GM18505 (cell line): ENCODE results near the gene ATF3.

ENCODE experiments used
- ATAC-seq: cut with Tn5 transposase; IDR thresholded peaks from one replicate; pipeline ENCODE4 v1.9.1; 2021; ENCODE audit not compliant: unreplicated experiment
- POLR2A ChIP-seq: IDR thresholded peaks from 4 replicates; pipeline ENCODE4 v1.6.1; 2011; ENCODE audit warnings: borderline replicate concordance; ENCODE audit not compliant: insufficient read depth, insufficient read length; ENCODE audit errors: extremely low read depth

The ATF3 gene

DNA sequence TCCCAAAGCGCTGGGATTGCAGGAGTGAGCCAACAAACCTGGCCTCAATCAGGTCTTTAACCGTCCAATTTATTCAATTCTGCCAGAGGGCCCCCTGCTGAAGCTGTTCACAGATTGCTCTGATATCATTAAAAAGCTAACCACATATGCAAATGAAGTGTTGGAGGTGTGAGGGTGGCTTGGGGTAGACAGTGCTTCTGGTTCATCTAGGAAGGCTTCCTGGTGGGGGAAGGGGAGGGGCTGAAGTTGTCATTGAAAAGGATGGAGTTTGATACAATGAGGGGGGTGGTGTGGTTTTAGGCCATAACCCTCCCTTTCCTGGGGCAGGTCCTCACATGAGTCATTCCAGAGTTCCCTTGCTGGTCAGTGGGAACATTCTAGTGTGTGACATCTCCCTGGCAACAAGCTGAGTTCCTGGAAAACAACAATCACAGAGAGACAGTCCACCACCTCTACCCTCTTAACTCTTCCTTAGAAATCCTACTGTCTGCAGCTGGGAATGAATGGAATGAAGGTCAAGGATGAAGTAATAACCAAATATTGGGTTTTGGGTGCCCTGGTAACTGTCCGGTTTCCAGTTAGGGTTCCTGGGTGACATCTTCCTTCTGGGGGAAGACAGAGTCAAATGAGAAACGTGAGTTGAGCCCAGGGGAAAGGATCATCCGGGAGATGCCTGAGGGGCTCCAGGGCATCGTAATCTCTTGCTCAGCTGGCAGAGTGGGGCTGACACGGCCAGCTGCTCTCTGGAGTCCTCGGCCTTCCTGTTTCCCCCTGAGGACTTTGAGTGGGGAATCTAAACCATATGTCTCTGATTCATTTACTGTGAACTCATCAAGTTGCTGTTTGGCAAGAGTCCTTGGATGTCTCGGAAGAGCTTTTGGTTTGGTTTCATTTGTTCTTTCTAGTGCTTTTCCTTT is 58.9 kb downstream of the ATF3 start:
- TF ChIP-seq POLR2A, result no peak
- ATAC-seq, result no peak

GRCh38 chr1:212668477-212668876 is 59.9 kb downstream of the ATF3 start:
- no peak for ATAC-seq
- no peak for TF ChIP-seq POLR2A

GRCh38 chr1:212669102-212669501 is 60.5 kb downstream of the ATF3 start:
- ATAC-seq, result no peak
- no peak for TF ChIP-seq POLR2A

DNA sequence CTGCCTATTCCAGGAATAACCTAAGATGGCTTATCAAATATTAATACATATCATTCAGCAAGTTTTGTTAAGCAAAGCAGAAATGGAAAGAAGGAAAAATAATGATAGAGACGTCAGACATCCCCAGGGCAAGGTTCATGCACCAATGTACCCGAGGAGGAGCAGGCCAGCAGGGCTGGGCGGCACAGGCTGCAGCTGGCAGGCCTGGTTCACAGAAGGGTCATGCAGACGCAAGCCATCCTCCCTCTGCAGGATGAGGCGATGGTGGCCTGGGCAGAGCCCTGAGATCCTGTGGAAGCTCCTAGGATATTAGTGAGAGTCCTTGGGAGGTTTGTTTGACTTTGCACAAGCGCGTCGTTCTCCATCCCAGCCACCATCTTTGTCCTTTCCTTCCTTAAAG is 61.0 kb downstream of the ATF3 start:
- no peak for TF ChIP-seq POLR2A

DNA sequence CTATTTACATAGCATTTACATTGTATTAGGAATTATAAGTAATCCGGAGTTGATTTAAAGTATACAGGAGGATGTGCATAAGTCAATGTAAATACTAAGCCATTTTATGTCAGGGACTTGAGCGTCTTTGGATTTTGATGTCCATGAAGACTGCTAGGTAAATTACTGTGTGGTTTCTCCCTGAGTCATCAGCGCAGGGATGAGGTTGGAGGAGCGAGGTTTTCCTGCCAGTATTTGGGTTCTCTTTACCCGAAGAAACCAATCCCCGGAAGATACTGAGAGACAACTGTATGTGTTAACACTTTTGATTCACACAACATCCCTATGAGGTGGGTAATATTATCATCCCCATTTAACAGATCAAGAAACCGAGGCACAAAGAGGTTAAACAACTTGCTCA is 61.7 kb downstream of the ATF3 start:
- TF ChIP-seq POLR2A, result no peak
- ATAC-seq, result no peak

More for the DNA sequence above, 61.0 kb downstream of the ATF3 start:
- no peak for ATAC-seq
